Activated CD4-positive, alpha-beta T cell treated with anti-CD3 and anti-CD28 coated beads, Interleukin-2, amount 10 ng/mL, durations not matched to agents 24 days and 14 days (primary cell): ENCODE measurements around the gene DISP1. TPM values are rescaled to one million over a fixed set of nuclear protein-coding genes. Genes with fewer than 3 reads are reported as not detected.
A peak's percentile ranks its signal among the peaks of the same experiment; 100 is the strongest.

ENCODE experiments used
- DNase-seq: peaks from one replicate; pipeline ENCODE4 v3.0.0; 2022
- H3K27ac Mint-ChIP-seq: one replicate; pipeline ENCODE4 v1.8.0; 2022; ENCODE audit warnings: mild to moderate bottlenecking, mixed read lengths
- H3K27me3 Mint-ChIP-seq: one replicate; pipeline ENCODE4 v1.8.0; 2022; ENCODE audit warnings: mixed read lengths
- H3K36me3 Mint-ChIP-seq: one replicate; pipeline ENCODE4 v1.8.0; 2022; ENCODE audit warnings: low read depth, mild to moderate bottlenecking, mixed read lengths
- H3K4me1 Mint-ChIP-seq: one replicate; pipeline ENCODE4 v1.8.0; 2021; ENCODE audit warnings: mixed read lengths
- H3K4me3 Mint-ChIP-seq: one replicate; pipeline ENCODE4 v1.8.0; 2022; ENCODE audit warnings: mild to moderate bottlenecking, moderate library complexity, mixed read lengths
- H3K9me3 Mint-ChIP-seq: one replicate; pipeline ENCODE4 v1.8.0; 2021; ENCODE audit warnings: mixed read lengths
- intact Hi-C: fragments of 100-400 bp; cut with micrococcal nuclease; formaldehyde crosslinking; loops from one replicate; pipeline ENCODE4 v1.15.1; 2023
- total RNA-seq: library from RNA; stranded (reverse); gene quantifications from 2 replicates; pipeline ENCODE4 v1.2.3, GENCODE V29; 2022

Gene DISP1, protein sequence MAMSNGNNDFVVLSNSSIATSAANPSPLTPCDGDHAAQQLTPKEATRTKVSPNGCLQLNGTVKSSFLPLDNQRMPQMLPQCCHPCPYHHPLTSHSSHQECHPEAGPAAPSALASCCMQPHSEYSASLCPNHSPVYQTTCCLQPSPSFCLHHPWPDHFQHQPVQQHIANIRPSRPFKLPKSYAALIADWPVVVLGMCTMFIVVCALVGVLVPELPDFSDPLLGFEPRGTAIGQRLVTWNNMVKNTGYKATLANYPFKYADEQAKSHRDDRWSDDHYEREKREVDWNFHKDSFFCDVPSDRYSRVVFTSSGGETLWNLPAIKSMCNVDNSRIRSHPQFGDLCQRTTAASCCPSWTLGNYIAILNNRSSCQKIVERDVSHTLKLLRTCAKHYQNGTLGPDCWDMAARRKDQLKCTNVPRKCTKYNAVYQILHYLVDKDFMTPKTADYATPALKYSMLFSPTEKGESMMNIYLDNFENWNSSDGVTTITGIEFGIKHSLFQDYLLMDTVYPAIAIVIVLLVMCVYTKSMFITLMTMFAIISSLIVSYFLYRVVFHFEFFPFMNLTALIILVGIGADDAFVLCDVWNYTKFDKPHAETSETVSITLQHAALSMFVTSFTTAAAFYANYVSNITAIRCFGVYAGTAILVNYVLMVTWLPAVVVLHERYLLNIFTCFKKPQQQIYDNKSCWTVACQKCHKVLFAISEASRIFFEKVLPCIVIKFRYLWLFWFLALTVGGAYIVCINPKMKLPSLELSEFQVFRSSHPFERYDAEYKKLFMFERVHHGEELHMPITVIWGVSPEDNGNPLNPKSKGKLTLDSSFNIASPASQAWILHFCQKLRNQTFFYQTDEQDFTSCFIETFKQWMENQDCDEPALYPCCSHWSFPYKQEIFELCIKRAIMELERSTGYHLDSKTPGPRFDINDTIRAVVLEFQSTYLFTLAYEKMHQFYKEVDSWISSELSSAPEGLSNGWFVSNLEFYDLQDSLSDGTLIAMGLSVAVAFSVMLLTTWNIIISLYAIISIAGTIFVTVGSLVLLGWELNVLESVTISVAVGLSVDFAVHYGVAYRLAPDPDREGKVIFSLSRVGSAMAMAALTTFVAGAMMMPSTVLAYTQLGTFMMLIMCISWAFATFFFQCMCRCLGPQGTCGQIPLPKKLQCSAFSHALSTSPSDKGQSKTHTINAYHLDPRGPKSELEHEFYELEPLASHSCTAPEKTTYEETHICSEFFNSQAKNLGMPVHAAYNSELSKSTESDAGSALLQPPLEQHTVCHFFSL (N-terminal part only)
- 1.3 and 2.0 TPM in 2 replicates for total RNA-seq

DNA sequence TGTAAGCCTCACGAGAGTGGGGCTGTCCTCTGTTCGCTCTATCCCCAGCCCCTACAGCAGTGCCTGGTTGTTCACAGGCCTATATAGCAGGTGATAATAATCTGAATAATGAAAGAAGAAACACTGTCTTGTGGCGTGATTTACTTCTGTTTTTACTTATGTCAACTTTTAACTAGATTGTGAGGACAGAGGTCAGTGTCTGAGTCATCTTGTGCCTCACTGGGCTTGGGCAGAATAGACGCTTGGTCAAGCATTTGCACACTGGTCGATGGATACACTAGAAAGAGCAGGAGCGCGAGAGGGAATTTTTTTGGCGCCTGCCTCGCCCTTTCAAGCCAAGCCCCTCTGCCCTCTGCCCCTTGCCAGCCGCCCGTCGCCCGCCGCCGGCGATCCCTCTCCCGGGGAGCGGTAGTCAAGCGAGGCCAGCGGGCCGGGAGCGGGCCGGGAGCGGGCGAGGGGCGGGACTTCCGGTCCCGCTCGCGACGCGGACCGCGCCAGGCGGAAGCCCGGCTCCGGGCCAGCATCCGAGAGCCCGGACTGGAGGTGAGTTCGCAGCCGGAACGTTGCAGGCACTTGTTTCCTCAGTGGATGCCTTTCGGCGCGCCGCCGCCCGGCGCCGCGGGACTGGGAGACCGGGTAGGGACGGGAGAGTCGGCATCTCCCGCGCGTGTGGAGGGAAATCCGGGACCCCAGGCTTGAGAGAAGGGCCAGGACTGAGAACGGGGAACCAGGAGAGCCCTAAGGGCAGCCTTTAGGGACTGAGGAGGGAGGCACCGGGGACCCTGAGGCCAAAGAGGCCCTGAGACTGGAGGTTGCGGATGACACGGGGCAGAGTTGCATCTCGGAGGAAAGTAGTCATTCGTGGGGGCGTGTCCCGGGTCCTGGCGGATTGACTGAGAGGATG lies at the start of gene DISP1:
DISP1 (plus strand) TSS at position 504 of the 904 bp plus-strand sequence. CDS start 127,785 bp downstream, outside the sequence.
- H3K36me3 Mint-ChIP-seq: no peaks in the 10 kb centered on the region
- H3K4me3 Mint-ChIP-seq: peak within 1 kb of the TSS; percentile 95
- H3K9me3 Mint-ChIP-seq: peaks cover 4% of the 10 kb centered on the region
- peaks cover 9% of the 10 kb centered on the region for H3K27me3 Mint-ChIP-seq
- intact Hi-C loops: loop anchor here (2.0 to 10.0 kb wide), 5 partner anchors 68 to 550 kb away; partner anchors contain the start of gene SUSD4
- peaks cover 17% of the 10 kb centered on the region for H3K4me1 Mint-ChIP-seq
- H3K27ac Mint-ChIP-seq: peak within 1 kb of the TSS; percentile 95
- DNase-seq: peak; percentile 91

DNA sequence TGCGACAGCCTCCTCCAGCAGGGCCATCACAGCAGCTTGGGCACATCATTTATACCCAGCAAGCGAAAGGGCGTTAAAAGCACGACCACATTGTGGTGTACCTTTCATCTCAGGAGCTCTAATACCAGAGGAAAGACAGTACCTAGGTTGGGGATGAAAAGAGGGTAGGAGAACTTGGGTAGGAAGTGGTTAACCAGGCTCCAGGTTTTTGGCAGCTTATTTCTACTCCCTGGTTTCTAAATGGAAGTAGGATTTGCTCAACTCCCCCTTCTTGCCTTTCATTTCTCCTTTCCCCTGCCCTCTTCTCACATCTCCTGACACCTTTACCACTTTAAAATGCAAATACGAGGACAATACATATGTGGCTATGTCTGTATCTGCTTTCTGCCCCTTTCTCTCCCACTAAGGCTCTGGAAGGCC lies 47.7 kb upstream of the DISP1 start:
- Mint-ChIP-seq H3K27me3 (peaks cover 2% of the 10 kb centered on the region), H3K36me3 (no peaks in the 10 kb centered on the region), H3K27ac (no peak overlapping the region), H3K9me3 (peaks cover 19% of the 10 kb centered on the region), H3K4me1 (peaks cover 1% of the 10 kb centered on the region), H3K4me3 (no peak overlapping the region)
- DNase-seq: no peak
- intact Hi-C loops: no loop called here

DNA sequence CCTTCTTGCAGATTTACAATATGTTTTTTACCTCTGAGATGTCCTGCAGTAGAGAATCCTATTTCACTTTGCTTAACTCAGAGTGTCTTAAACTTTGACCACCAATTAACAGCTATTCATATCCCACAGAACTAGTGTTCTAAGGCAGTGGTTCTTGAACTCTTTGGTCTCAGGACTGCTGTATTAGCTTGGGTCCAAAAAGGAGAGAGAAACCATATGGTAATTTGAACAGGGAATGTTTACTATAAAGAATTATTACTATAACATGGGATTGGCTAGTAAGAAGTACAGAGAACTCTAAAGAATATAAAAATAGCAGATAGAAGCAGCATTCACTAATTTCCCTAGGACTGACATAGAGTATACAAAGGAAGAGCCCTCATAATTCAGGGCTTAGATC lies 46.2 kb upstream of the DISP1 start:
- Mint-ChIP-seq H3K27me3 (peaks cover 5% of the 10 kb centered on the region), H3K4me1 (peaks cover 9% of the 10 kb centered on the region), H3K36me3 (no peaks in the 10 kb centered on the region), H3K27ac (no peak overlapping the region), H3K4me3 (no peak overlapping the region), H3K9me3 (peaks cover 18% of the 10 kb centered on the region)
- DNase-seq: no peak
- intact Hi-C loops: no loop called here

DNA sequence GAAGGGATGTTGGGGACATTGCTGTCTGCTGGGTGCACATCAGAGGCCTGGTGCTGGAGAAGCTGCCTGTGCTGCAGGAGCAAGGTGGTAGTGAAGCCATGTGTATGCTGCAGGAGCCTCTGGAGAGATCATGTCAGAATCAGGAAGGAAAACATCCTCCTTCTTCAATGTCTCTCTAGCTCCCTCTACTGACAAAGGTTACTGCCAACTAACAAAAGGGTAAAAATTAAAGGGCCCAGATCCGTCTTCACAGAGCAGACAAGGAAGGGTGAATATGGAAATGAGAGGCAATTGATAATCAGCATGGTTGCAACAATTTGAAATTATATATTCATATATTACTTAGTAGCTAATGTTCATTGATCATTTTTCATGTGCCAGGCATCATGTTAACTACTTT lies 45.7 kb upstream of the DISP1 start:
- H3K27me3 Mint-ChIP-seq: peaks cover 6% of the 10 kb centered on the region
- intact Hi-C loops: no loop called here
- H3K4me3 Mint-ChIP-seq: no peak overlapping the region
- H3K4me1 Mint-ChIP-seq: peaks cover 9% of the 10 kb centered on the region
- DNase-seq: no peak
- H3K9me3 Mint-ChIP-seq: peaks cover 18% of the 10 kb centered on the region
- H3K36me3 Mint-ChIP-seq: no peaks in the 10 kb centered on the region
- H3K27ac Mint-ChIP-seq: no peak overlapping the region

DNA sequence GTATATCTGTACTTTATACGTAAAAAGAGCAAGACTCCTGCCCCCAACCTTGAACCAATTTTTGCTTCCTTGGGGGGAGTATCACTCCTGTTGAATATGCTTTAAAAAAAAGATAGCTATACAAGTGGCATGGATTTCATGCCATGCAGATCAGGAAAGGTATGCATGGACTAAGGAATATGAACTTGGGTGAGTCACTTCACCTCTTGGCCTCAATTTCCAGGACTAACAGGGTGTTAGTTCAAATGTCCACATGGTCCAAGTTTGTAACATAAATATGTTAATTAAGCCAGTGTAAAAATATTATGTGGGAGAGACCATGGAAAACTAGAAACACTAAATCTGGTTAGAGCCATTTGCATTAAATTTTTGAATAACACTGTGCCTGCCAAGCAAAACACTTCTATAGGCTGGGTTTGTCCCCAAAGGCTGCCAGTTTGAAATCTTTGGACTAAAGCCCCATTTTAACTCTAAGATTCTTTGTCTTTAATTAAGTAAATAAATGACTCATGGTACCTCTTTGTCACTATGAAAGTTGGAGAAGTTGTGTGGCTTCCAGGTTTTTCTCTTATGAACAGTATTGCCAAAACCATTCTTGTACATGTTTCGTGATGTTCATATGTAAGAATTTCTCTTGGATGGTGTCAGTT lies 44.7 kb upstream of the DISP1 start:
- H3K27me3 Mint-ChIP-seq: peaks cover 11% of the 10 kb centered on the region
- intact Hi-C loops: no loop called here
- no peak for DNase-seq

DNA sequence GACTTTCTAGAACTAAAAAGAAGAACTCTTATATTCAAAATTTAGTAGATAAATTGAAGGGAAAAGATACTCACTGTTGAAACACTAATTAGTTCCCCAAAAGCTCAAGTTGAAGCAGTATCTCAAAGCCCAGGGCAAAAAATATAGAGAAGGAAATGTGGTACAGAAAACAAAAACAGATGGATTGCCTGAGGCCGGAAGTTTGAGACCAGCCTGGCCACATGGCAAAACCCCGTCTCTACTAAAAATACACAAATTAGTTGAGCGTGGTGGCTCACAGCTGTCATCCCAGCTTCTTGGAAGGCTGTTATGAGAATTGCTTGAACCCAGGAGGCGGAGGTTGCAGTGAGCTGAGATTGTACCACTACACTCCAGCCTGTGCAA lies 41.9 kb upstream of the DISP1 start:
- intact Hi-C loops: no loop called here
- no peak for DNase-seq
- Mint-ChIP-seq H3K27ac (no peak overlapping the region), H3K27me3 (peaks cover 14% of the 10 kb centered on the region), H3K36me3 (no peaks in the 10 kb centered on the region), H3K9me3 (peaks cover 16% of the 10 kb centered on the region), H3K4me1 (peaks cover 8% of the 10 kb centered on the region), H3K4me3 (no peak overlapping the region)

More for the DNA sequence above, 44.7 kb upstream of the DISP1 start:
- Mint-ChIP-seq H3K4me1 (peaks cover 9% of the 10 kb centered on the region), H3K36me3 (no peaks in the 10 kb centered on the region), H3K9me3 (peaks cover 18% of the 10 kb centered on the region), H3K27ac (no peak overlapping the region), H3K4me3 (no peak overlapping the region)

DNA sequence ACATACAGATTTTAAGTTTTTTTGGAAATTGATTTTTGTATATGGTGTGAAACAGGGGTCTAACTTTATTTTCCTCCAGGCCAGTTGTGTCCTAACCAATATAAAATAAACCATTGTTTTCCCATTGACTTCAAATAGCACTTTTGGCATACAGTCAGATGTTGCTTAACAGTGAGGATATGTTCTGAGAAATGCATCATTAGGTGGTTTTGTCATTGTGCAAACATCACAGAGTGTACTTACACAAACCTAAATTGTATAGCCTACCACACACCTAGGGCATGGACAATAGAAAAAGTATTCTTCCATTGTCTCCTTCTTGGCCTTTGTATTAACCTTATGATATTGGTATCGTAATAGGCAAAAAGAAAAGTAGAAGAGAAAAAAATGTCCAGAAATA lies 37.4 kb upstream of the DISP1 start:
- Mint-ChIP-seq H3K9me3 (peaks cover 4% of the 10 kb centered on the region), H3K4me1 (peaks cover 8% of the 10 kb centered on the region), H3K27me3 (peaks cover 22% of the 10 kb centered on the region), H3K27ac (no peak overlapping the region), H3K36me3 (no peaks in the 10 kb centered on the region), H3K4me3 (no peak overlapping the region)
- intact Hi-C loops: no loop called here
- no peak for DNase-seq

DNA sequence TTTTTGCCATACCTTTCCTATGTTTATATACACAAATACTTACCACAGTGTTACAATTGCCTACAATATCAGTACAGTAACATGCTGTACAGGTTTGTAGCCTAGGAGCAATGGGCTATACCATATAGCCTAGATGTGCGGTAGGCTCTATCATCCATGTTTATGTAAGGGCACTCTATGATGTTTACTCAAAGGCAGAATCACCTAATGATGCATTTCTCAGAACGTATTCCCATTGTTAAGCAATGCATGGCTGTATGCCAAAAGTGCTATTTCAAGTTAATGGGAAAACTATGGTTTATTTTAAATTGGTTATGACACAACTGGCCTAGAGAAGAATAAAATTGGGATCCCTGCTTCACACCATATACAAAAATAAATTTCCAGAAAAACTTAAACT lies 36.9 kb upstream of the DISP1 start:
- no peak overlapping the region for H3K4me3 Mint-ChIP-seq
- H3K27ac Mint-ChIP-seq: no peak overlapping the region
- peaks cover 4% of the 10 kb centered on the region for H3K9me3 Mint-ChIP-seq
- no peak for DNase-seq
- no peaks in the 10 kb centered on the region for H3K36me3 Mint-ChIP-seq
- peaks cover 24% of the 10 kb centered on the region for H3K27me3 Mint-ChIP-seq
- intact Hi-C loops: no loop called here
- peaks cover 3% of the 10 kb centered on the region for H3K4me1 Mint-ChIP-seq

DNA sequence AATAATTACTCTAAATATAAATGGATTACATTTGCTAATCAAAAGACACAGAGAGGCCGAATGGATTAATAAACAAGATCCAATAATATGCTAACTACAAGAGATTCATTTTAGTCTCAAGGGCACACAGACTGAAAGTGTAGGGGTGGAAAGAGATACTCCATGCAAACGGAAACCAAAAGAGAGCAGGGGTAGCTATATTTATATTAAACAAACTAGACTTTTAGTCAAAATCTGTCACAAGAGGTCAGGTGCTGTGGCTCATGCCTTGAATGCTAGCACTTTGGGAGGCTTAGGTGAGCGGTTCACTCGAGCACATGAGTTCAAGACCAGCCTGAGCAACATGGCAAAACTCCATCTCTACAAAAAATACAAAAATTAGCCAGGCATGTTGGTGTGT lies 33.6 kb upstream of the DISP1 start:
- peaks cover 4% of the 10 kb centered on the region for H3K9me3 Mint-ChIP-seq
- H3K27ac Mint-ChIP-seq: no peak overlapping the region
- H3K4me3 Mint-ChIP-seq: no peak overlapping the region
- H3K4me1 Mint-ChIP-seq: no peaks in the 10 kb centered on the region
- peaks cover 35% of the 10 kb centered on the region for H3K27me3 Mint-ChIP-seq
- intact Hi-C loops: no loop called here
- no peak for DNase-seq
- no peaks in the 10 kb centered on the region for H3K36me3 Mint-ChIP-seq

DNA sequence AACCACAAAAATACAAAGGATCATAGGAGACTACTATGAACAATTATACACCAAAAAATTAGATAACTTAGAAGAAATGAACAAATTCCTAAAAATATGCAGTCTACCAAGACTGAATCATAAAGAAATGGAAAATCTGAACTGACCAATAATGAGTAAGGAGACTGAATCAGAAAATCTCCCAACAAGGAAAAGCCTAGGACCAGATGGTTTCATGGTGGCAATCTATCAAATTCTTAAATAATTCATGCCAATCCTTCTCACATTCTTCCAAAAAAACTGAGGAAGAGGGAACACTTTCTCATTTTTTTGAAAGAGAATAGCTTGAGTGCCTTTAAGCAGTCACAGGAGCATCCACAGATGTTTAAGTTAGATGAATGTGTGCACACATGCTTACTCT lies 31.8 kb upstream of the DISP1 start:
- no peaks in the 10 kb centered on the region for H3K4me1 Mint-ChIP-seq
- no peak overlapping the region for H3K27ac Mint-ChIP-seq
- no peak for DNase-seq
- H3K27me3 Mint-ChIP-seq: peaks cover 39% of the 10 kb centered on the region
- intact Hi-C loops: no loop called here
- H3K36me3 Mint-ChIP-seq: no peaks in the 10 kb centered on the region
- peaks cover 4% of the 10 kb centered on the region for H3K9me3 Mint-ChIP-seq
- H3K4me3 Mint-ChIP-seq: no peak overlapping the region

DNA sequence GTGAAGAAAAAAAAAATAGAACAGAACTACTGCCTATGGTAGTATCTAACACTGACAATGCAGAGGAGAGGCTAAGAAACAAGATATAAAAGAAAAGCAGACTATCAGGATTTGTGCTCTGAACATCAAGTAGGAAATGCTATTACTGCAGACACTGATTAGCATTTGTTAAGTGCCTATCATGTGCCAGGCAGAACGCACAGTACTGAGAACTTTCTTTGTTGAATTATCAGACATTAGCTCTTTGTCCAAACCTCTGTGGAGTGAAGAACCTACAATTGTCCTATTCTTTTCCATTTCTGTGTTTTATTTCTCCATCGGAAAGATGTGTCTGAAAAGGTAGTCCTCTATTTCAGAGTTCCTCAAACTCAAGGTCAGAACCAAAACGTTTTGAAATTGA lies 30.5 kb upstream of the DISP1 start:
- DNase-seq: no peak
- Mint-ChIP-seq H3K36me3 (no peaks in the 10 kb centered on the region), H3K4me3 (no peak overlapping the region), H3K4me1 (no peaks in the 10 kb centered on the region), H3K27me3 (peaks cover 39% of the 10 kb centered on the region), H3K27ac (no peak overlapping the region), H3K9me3 (peaks cover 4% of the 10 kb centered on the region)
- intact Hi-C loops: no loop called here

DNA sequence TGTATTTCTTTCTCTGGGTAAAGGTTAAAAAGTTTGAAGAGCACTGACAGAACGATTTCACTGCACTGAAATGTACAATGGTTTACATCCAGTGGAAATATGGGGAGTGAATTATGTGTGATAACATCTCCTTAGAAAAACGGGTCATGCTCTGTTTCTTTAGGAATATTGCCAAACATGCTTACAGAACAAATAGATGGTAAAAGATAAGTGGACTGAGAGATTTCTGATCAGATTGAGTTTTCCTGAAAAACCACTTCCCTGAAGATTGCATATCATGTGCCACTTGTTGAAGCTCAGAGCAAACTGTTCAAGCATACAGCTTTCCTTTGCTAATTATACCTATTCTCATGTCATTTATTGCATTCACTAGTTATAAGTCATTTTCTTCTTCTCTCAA lies 29.9 kb upstream of the DISP1 start:
- Mint-ChIP-seq H3K36me3 (no peaks in the 10 kb centered on the region), H3K27ac (no peak overlapping the region), H3K27me3 (peaks cover 39% of the 10 kb centered on the region), H3K4me3 (no peak overlapping the region), H3K4me1 (no peaks in the 10 kb centered on the region), H3K9me3 (peaks cover 4% of the 10 kb centered on the region)
- intact Hi-C loops: no loop called here
- no peak for DNase-seq
